ENCODE measurements around the gene ANKH.

GRCh38 chr5:14662721-14663260 is 208.8 kb downstream of the ANKH start:
- TF ChIP-seq CTCF (IDR thresholded peaks at IDR 0.05 in 8 of 11, conservative IDR thresholded peaks at IDR 0.05 in 3 of 11), result no peak
- no peak for TF ChIP-seq POLR2AphosphoS5 (IDR thresholded peaks at IDR 0.05)
